HCEC 1CT (cell line): ENCODE data around the gene FNDC7.
"Not testable (repeated sequence)": the region's sequence is repeated elsewhere in the genome, so short reads cannot be mapped to it uniquely, and the experiment has no call there.

ENCODE experiments used
- DNase-seq: peaks from one replicate; pipeline ENCODE4 v3.0.0-alpha.2; 2017

The FNDC7 gene

DNA sequence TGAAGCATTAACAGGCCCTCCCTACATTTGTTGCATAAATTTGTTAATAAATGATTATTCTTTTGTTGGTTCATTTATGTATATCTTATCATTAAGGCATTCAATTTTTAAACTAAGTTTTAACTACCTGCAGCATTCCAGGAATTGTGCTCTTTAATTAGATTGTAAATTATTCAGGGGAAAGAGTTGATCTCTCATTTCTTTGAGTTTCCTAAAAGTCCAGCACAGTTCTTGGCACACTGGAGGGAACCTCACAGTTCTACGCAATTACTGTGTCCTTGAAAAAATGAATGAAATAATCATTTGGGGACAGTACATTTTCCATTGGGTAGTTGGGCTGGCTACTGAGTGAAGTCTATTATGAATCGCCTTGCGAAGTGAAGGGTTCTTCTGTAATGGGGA, 33.3 kb downstream of the FNDC7 start:
- DNase-seq: no peak

DNA sequence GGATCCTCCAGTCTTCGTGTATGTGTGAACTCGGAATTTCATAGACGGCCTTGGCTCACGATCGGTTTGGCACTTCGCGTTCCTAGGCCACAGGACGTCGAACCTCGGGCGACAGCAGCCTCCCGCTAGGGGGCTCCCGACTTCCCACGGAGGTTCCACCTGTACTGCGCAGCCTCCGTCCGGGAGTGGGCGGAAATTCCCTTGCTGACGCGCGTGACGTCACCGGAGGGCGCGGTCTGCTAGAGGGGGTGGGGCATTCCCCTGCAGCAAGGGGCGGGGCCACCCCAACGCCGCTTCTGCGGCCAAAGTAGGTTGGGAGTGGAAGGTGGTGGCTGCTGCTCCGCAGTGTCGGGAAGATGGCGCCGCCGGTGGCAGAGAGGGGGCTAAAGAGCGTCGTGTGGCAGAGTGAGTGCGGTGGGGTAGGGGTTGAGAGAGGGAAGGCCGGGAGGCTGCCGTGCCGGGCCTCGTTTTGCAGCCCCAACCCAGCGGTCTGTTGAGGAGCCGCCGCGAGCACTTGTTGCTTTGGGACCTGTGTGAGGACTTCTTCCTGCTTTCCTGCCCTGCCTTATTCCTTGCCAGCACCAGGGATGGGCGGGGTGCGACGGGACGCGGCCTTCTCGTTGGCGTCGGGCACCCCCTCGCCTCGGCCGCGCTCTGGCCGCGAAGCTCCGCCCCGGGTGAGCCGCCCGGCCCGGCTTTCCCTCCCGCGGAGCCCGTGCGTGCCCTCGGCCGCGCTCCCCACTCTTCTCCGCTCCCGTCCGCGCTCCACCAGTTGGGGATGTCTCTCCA, 33.9 kb downstream of the FNDC7 start, which contains the start of gene STXBP3:
TSS of gene STXBP3 (plus strand) at position 293 of the 789 bp plus-strand sequence. CDS start at position 357, 64 bp downstream.
- peak; percentile 95 for DNase-seq

DNA sequence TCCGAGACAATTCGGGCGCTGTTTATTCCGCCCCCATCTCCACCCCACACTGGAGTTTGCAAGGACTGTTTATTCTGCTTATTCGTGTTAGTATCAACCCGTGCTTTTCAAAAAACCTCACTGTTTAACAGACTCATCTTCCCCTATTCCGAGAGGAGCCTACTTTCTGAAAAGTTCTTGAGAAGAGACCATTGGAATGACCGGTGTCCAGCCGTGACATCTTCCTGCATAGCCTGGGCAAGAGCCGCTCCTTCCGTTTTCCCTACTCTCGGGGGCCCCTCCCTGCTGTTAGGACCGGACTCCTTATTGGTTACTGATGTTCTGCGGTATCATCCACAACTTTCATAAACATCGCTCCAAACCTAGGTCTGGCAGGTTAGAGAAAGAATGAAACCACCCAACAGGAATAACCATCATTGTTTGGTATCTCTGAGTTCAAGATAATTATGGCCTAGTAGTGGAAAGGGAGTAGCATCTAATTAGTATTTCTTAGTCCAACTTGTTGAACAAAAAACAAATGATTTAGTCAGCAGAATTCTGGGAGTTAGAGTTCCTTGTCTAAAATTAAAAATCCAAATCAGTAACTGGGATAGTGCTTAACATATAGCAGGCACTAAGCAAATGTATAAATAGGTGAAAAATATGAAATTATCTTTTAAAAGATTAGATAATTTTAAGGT, 34.6 kb downstream of the FNDC7 start:
- DNase-seq: peak; percentile 86

DNA sequence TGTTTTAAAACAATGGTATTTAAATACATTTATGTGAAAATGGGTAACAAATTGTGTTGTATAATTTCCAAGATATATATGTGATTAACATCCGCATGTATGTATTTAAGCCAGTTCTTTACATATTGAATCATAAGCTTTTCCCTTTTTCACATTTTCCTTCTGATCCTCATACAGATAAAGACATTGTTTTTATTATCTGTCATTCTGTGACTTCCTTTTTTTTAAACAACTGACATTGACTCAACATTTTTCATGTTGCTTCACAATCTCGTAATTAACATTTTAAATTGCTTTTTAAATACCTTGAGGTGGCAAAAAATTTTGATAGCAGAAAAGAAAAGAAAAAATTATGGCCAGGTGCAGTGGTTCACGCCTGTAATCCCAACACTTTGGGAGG, 35.2 kb downstream of the FNDC7 start:
- no peak for DNase-seq

DNA sequence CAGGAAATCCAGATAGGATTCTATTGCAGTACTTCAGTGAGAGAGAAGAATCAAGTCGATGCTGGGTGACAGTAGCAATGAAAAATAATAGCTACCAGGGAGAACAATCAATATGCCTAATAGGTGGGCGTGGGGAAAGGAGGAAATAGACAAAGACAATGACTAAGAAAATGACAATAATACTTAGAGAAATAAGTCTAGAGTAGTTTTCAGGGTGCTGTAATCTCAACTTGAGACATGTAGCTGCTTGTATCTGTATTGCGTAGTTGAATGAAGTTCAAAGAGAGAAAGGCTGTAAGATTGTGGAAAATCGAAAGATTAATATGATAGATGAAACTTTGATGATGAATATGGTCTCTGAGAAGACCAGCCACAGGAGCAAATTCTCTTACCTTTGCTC, 36.4 kb downstream of the FNDC7 start:
- DNase-seq: no peak

DNA sequence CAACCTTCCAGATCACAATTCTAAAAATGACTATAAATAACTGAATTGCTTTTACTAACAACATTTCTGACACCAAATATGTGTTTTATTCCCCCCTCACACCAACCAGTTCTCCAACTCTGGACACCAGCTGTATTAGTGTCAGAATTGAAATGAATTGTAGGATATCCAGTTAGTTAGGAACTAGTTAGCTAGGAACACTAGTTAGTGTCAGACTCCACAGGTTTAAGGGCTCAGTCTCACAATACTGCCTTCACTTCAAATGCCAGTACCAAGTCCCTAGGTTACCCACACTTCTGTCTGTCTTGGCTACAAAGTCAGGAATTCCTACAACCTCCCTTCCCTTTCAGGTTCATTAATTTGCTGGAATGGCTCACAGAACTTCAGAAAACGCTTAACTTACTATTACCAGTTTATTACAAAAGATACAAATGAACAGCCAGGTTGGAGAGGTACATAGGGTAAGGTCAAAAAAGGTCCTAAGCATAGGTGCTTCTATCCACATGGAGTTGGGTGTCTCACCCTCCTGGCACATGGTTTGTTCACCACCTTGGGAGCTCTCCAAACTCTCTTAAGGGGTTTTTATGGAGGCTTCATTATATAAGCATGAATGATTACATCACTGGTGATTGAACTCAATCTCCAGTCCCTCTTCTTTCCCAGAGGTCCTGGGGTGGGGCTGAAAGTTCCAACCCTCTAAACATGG, 37.9 kb downstream of the FNDC7 start:
- DNase-seq: no peak

DNA sequence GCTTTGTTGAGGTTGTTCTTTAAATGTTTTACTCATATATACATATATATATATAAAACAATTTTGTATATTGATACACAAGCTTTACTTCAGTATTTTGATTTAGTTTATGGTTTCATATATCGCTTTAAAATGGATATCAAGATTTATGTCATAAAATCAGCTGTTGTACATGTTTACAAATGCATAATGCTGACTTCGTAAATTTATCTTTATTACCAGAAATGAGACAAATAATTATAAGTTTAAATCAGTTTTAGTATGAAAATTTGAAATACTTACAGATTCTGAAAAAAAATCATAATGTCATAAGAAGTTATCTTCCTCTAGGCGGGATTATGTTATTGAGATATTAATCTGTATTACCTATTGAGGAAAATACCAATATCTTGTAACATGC, 40.7 kb downstream of the FNDC7 start:
- DNase-seq: no peak

DNA sequence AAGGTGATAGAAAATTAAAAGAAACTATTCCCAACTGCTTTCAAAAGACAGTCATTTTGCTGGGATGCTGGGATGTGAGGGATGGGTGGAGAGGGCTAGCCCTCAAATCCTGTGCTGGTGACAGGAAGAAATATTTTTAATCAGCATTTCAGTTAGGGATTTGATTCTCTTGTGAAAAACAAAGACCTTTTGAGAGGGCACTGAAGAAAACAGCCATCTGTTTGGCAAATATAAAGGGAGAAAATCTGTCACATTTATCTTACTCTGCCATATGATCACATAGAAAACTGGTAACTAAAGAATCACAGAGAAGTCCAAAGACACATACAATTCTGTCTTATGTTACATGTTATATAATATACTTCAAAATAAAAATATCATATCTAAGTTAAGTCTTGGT, 46.1 kb downstream of the FNDC7 start:
- no peak for DNase-seq

DNA sequence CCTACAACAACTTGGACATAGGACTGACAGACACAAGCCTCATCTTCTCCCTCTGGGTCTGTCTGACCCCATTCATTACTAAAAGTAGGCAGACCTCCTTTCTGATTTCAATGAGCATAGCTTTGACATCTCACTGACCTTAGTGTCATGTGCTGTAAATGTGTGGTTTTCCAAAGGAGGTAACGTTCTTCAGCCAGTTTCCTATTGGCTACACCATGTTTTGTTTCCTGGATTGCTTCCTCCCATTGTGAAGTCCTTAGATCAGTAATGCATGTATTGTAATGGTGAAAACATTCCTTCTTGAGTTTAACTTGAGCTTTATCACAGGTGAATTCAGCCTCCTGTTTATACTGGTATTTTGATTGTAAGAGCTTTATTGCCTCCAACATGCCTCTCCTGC, 54.4 kb downstream of the FNDC7 start:
- DNase-seq: no peak

DNA sequence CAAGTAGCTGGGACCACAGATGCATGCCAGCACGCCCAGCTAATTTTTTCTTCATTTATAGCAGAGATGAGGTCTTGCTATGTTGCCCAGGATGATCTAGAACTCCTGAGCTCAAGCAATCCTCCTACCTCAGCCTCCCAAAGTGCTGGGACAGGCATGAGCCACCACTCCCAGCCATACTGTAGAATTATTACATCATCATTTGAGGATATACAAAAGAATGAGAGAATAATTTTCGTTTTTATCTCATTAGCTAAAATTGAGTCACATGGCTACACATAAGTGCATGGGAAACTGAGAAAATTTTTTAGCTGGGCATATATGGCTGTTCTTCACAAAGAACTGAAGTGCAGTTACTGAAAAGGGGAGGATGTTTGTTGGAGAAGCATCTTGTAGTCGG, 55.0 kb downstream of the FNDC7 start:
- DNase-seq: no peak

DNA sequence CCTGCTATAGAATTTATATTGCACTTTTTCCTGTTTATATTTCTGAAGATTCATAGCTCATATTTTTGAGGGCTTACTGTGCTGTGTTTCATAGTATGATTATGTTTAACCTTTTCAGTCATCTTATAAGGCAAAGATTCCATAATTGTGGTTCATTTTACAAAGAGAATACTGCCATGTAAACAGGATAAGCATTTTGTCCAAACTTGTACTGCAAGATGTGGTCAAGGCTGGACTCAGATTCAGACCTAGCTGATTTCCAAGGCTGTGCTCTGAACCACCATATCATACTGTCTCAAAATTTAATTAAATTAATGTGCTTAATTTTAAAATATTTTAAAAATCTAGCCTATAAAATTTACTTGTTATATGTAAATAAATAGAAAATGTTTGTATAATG, 65.1 kb downstream of the FNDC7 start:
- DNase-seq: no peak

DNA sequence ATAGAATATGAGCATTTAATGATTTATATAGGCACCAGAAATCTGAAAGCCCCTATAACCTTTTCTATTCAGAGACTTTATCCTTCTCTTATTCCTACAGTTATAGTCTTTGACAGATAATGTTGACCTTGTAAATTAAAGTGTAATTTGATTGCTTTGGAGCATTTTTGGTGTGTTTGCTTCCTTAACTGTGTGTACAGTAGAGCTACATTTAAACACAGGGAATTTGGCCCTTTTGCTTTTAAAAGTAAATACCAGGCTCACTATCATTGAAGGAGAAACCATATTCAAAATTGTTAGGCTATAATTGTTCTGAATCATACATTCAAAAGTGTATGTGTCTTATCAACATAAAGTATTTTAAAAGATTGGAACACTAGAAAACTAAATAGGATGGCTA, 66.7 kb downstream of the FNDC7 start:
- DNase-seq: no peak

DNA sequence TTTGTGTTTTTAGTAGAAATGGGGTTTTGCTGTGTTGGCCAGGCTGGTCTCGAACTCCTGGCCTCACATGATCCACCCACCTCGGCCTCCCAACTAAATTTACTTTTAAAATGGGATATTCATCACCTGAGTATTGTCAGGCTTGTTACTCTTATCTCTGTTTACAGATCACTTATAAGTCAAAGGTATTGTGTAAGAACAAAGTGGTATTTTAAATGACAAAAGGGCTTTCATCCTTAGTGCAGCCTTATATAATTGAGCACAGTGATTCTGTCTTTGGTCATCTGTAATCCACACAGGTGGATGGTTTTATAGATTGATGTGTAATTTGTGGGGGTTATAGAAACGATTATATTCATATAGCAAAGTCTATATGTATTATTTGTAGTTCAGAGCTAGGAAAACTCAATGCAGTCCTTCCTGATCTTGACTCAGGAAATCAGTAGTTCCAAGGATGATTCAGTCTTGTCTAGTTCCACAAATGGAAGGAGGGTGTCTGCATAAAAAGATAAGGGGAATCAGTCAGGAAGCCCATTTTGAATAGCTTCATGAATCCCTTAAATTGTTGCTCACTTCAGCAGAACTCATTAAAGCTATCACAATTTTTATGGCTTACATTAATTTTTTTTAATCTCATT, 68.3 kb downstream of the FNDC7 start:
- no peak for DNase-seq

DNA sequence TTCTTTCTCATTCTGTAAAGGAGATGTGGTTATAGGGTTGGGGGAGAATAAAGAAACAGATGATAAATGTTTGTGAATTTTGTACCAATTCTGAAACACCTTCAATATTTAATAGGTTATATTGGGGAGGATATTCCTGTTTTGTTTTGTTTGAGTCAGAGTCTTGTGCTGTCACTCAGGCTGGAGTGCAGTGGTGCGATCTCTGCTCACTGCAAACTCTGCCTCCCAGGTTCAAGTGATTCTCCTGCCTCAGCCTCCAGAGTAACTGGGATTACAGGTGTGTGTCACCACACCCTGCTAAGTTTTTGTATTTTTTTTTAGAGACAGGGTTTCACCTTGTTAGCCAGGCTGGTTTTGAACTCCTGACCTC, 68.9 kb downstream of the FNDC7 start:
- not testable (repeated sequence) for DNase-seq

DNA sequence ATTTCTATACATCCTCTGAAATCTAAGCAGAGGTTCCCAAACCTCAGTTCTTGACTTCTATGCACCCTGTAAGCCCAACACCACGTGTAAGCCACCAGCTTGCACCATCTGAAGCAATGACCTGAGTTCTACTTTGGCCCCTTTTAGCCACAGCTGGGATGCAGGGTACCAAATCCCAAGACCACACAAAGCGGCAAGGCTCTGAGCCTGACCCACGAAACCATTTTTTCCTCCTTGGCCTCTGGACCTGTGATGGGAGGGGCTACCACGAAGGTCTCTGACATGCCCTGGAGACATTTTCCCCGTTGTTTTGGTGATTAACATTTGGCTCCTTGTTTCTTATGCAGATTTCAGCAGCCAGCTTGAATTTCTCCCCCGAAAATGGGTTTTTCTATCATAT, 72.6 kb downstream of the FNDC7 start:
- no peak for DNase-seq

DNA sequence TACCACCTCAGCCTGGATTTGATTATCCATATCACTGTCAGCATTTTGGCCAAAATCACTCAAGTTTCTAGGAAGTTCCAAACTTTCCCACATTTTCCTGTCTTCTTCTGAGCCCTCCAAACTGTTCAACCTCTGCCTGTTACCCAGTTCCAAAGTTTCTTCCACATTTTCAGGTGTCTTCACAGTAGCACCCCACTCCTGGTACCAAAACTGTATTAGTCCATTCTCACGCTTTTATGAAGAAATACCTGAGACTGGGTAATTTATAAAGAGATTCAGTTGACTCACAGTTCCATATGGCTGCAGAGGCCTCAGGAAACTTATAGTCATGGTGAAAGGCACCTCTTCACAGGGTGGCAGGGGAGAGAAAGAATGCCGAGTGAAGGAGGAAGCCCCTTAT, 73.2 kb downstream of the FNDC7 start:
- no peak for DNase-seq

DNA sequence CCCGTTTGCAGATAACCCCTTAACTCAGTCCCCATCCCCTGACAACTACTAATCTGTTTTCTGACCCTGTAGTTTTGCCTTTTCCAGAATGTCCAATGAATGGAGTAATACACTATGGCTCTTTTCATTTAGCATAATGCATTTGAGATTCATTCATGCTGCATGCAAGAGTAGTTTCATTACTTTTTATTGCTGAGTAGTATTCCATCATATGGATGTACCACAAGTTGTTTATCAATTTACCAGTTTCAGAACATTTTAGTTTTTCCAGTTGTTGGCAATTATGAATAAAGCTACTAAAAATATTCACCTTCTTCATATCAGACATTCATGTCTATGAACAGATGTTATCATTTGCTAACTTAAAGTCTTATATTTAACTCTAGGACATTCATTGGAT, 79.1 kb downstream of the FNDC7 start:
- no peak for DNase-seq
